ENCODE measurements around the gene DLGAP5.

The DLGAP5 gene

GRCh38 chr14:55128386-55129085 is 62.8 kb downstream of the DLGAP5 start:
- DNase-seq: no peak

DNA sequence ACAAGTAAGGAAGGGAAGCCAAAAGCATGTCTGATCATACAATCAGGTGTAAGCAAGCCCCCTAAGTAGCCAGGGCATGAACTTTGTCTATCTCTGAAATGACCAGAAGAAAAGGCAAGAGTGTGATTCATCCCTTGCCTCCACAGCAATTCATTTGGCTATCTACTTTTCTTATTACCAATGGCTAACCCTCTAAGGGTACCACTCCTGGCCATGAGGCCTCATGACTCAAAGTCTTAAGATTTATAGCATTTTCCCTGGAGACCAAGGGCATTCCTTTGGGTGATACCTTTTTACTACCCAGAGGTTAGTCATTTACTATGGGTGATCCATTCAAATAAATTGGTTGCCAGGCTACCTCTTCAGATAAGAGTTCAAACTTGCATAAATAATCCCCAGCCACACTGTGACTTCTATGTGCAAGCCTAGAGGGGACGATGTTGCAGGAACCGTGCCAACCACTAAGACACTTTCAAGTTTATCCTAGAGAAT is 63.9 kb downstream of the DLGAP5 start:
- no peak for DNase-seq

DNA sequence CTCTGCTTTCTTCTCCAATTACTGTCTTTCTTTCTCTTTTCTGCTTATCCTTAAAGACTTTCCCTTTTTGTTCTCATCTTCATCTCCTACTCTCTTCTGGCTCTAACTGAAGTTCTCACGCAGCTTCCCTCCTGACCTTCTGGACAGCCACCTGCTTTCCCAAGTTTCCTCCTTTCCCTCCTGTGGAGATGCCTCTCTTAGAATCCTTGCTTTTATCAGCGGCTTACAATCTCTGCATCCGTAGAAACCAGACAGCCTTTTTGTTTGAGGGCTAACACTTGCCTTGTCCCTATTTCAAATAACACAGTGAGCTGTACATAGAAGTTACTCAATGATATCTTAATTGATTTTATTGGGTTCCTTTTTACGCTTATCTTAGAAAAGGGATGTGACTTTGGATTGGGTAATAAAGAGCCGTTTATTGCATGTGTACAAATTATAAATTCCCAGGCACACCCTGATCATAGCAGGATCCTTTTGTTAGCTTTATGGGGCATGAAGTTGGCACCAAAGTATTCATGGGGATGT is 64.4 kb downstream of the DLGAP5 start:
- DNase-seq: no peak

DNA sequence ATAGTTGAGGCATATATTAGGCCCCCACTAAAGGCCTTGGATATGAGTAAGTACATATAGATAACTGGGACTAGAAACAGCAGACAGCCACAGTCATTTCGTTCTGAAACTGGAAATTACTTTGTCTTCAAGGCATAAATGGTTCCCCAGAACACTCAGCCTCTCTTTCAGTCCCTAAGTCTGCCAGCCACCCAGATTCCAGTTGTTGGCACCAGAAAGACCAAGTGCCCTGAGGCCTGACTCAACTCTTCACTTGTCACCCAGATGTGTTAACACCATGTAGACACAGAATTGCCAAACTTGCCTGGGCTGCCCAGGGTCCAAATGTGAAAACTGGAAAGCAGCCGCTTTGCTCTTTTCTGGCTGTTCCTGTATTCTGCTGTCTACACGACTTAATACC is 65.4 kb downstream of the DLGAP5 start:
- no peak for DNase-seq

- DNase-seq: no peak
Measured at GRCh38 chr14:55125403-55125802, 66.0 kb downstream of the DLGAP5 start.

DNA sequence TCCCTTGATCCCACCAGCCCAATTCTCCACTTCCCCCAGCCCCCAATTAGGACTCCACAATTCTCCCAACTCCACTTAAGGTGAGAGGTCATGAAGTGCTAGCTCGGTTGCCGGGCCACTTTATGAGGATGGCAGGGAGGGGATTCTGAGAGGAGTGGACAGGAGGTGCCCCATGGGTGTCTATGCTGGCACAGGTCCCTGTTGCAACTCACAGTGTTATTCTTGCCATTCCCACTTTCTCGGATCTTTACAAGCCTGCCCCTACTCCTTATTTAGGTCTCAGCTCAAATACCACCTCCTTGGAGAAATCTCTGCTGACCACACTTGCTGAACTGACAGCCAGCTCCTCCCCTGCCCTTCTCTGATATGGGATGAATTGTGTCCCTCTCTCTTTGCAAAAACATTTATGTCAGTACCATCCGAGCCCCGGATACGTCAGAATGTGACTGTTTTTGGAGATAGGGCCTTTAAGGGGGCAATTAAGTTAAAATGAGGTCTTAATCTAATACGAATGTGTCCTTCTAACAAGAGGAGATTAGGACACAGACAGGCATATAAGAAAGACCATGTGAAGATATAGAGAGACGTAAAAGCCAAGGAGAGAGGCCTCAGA is 66.5 kb downstream of the DLGAP5 start:
- DNase-seq: no peak

GRCh38 chr14:55123852-55124639 is 67.3 kb downstream of the DLGAP5 start:
- no peak for DNase-seq

GRCh38 chr14:55123101-55123500 is 68.3 kb downstream of the DLGAP5 start:
- DNase-seq: no peak

DNA sequence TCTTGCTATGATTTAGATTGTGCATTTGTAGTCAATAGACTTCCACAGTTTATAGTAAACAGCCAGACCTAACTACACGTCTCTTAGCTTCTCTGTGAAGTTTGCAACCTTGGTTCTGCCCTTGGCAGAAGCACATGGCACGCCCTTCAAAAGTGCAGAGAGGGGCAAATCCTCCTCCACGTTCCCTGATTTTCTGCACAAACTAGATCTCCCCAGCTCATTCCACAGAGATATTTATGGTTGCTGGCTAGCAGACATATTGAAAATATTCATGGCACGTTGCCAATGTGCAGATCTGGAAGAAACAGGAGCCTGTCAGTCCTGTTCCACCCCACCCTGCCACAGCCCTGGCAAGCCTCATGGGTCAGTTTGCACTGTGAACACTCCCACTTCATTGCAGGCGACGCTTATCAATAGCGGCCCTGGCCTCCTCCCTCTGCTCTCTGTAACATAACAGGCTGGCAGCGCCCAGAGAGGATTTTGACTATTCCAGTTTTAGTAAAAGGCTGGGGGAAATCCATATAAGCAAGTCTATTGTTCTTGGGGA is 68.9 kb downstream of the DLGAP5 start:
- DNase-seq: no peak

- no peak for DNase-seq
Measured at GRCh38 chr14:55121628-55122439, 69.6 kb downstream of the DLGAP5 start.

DNA sequence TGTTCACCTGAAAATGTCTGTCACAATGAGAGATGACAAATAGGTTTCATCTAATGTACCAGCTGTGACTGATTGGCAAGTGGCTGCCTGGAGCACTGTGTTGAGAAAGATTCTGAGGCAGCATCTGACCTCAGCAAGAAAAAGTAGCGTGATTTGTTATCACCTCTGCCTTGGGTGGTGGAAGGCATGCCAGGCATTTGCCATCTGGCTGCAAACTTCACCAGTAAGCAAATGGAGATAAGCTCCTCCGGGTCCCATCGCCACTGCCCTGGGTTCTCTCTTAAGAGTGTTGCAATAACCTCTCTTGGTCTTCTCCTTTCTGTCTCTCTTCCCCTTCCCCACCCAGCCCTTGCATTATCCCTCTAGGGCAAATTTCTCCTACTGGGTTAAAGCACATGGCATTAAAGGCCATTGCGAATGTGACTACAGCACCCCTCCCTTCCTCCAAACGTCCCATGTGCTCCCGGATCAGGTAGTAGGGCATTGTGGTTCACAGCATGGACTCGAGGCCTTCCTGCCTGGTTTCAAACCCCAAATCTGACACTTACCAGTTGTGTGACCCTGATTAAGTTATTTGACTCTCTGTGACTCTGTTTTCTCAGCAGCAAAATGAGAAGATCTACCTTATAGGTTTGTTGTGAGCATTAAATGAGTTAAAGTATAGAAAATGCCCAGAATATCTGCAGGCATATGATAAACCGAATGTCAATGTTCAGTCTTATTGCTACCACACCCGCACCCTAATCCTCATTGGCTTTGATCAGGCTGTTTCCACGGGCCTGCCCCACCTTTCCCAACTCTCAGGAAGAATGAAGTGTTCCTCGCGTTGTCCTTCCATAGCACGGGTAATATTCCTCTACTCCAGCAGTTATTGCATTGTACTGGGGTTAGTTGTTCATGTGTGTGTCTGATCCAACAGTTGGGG is 70.6 kb downstream of the DLGAP5 start:
- DNase-seq: no peak

- DNase-seq: no peak
Measured at GRCh38 chr14:55118761-55119160, 72.6 kb downstream of the DLGAP5 start.

DNA sequence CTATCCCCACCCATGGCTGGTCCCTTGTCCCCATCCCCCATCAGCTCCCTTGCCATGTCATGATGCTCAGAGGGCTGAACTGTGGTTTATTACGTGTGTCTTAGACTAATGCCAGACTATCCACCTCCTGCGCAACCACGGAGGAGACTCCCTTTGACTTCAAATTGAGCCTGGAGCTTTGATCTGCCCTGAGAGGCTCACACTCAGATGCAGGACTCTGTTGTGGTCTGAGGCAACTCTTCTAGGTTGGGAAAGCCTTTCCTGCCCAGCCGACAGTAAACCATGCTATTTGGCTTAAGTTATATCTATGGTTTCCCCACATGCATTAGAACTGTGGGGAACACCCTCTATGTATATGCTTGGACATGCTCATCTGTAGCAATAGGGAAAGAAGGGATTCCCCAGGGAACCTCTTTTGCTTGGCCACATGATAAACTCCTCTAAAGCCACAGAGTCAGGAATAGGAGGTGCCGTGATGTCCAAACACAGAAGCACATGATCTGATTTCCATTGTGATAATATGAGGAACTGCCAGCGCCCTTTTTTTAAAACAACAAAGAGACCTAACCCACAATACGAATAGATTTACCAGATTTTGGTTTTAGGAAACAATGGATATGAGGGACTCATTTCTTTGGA is 73.5 kb downstream of the DLGAP5 start:
- DNase-seq: no peak

DNA sequence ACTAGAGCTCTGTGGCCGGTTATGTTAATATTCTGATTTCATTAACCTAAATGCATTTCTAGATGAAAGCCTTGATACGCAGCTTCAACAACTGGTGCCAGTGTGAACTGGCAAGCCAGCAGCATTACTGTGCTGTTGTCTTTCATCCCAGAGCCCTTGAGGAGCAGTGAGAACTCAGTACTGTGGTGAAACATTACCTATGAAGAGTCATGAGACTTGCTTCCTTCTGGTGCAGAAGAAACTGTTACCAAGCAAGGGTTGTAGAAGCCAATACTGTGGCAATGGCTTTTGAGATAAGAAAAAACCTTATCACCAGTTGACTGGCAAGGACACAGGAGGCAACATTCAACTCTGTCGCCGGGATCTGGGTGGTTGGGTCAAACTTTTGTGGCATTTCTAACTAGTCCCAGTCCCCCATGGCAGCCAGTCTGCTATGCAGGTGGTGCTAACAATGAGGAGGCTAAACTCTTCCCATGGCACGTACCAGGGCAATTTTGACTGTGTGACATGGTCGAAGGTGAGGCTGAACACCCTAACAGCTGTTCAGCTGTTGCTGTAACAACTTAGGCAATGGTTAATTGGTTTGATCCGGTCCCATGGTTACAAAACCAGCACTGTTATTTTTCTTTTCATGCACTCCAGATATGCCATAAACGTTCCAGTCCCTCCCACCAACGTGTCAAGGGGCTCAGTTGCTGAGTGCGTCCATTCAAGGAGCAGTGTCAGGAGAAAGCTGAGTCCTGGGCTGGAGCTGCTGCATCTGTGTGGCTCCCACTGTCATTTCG is 74.9 kb downstream of the DLGAP5 start:
- no peak for DNase-seq

DNA sequence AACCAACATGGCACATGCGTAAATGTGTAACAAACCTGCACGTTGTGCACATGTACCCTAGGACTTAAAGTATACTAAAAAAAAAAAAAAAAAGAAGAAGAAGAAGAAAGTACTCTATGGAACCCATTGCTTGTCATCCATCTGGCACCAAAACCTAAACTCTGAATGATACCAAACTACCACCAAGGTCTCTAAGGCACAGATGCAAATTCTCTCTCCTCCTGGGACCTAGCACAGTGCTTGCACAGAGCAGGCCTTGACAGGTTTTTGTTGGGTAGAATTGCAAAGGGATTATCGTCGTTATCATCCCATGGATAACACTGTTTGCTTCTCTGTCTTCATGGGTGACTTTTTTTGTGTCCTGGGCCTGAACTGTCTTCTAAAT is 75.5 kb downstream of the DLGAP5 start:
- no peak for DNase-seq

GRCh38 chr14:55115460-55115859 is 75.9 kb downstream of the DLGAP5 start:
- no peak for DNase-seq

- DNase-seq: no peak
Measured at GRCh38 chr14:55114720-55115119, 76.7 kb downstream of the DLGAP5 start.

DNA sequence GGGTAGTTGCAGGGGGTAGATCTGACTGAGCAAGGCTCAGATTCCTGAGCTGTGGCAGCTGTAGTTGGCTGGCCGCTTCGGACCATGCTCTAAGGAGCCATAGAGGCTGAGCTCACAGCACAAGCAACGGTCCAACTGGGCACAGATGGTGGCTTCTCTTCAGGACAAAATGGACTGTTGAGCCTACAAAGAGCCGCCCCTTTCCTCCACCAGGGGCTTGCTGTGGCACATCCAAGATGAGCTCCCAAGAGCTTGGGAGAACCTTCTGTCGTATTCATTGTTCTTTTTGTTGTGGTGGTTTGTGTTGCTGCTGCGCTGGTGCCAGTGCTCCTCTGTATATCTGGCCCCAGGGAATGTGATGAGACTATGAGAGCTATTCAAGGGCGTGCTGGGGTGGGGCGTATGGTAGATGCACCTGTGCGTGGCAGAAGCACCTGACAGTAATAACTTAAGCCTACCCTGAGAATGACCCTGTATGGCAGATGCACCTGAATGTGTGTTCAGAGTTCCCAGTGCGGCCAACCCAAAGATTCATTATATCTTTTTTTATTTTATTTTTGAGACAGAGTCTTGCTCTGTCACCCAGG is 80.2 kb downstream of the DLGAP5 start:
- DNase-seq: no peak

GRCh38 chr14:55109836-55110235 is 81.5 kb downstream of the DLGAP5 start:
- DNase-seq: no peak

Data from activated naive CD4-positive, alpha-beta T cell treated with anti-CD3 and anti-CD28 coated beads, Interleukin-2, amount 50 U/mL, for 16 hours (primary cell).